ENCODE results near the gene GRM1.

- TF ChIP-seq CTCF (conservative IDR thresholded peaks at IDR 0.05; ENCODE audit: low read depth, low read length): no peak
- TF ChIP-seq POLR2A (IDR thresholded peaks at IDR 0.05; ENCODE audit: low read depth, low read length): no peak
- no peak for TF ChIP-seq ELK1 (IDR thresholded peaks at IDR 0.05; ENCODE audit: borderline replicate concordance, low read depth, low read length)
- no peak for TF ChIP-seq RAD21 (IDR thresholded peaks at IDR 0.05; ENCODE audit: low read length)
- TF ChIP-seq RFX5 (IDR thresholded peaks at IDR 0.05; ENCODE audit: low read depth, low read length): no peak
- TF ChIP-seq USF2 (IDR thresholded peaks at IDR 0.05; ENCODE audit: low read depth, low read length): no peak
- TF ChIP-seq CEBPB (IDR thresholded peaks at IDR 0.05; ENCODE audit: low read depth, low read length): no peak
- TF ChIP-seq MAZ (IDR thresholded peaks at IDR 0.05; ENCODE audit: borderline replicate concordance, low read depth, low read length): no peak
- TF ChIP-seq RCOR1 (IDR thresholded peaks at IDR 0.05; ENCODE audit: insufficient replicate concordance, low read length): no peak
- TF ChIP-seq SMC3 (IDR thresholded peaks at IDR 0.05; ENCODE audit: low read depth, low read length): no peak
- no peak for TF ChIP-seq BHLHE40 (IDR thresholded peaks at IDR 0.05; ENCODE audit: low read depth, low read length)
- TF ChIP-seq MXI1 (IDR thresholded peaks at IDR 0.05; ENCODE audit: borderline replicate concordance, low read depth, low read length): no peak
These were observed 239.1 kb downstream of the GRM1 start for GRCh38 chr6:146267946-146268345.

All from IMR-90 (cell line).